Measurements from ENCODE around the gene SMIM5.

GRCh38 chr17:75611851-75612429, 21.3 kb upstream of the SMIM5 start:
- TF ChIP-seq EZH2phosphoT487 (IDR thresholded peaks at IDR 0.05; ENCODE audit: low read depth): no peak
- TF ChIP-seq CTCF (IDR thresholded peaks at IDR 0.05; ENCODE audit: low read depth, low read length): no peak
